Thoracic aorta endothelial cell (primary cell): Measurements from ENCODE around the gene SUFU. TPM values are rescaled to one million over a fixed set of nuclear protein-coding genes. Genes with fewer than 3 reads are reported as not detected.

Source experiments
- small RNA-seq: library from RNA; depleted of rRNA; stranded (forward); fragments of <200 nt; gene quantifications from one replicate; pipeline ENCODE3, GENCODE V24; 2012
- total RNA-seq: library from RNA; depleted of rRNA; stranded (reverse); fragments of >200 nt; gene quantifications from 2 replicates; pipeline ENCODE4 v1.2.3, GENCODE V29; 2012

The SUFU gene
- total RNA-seq: 4.5 and 6.7 TPM in 2 replicates

DNA sequence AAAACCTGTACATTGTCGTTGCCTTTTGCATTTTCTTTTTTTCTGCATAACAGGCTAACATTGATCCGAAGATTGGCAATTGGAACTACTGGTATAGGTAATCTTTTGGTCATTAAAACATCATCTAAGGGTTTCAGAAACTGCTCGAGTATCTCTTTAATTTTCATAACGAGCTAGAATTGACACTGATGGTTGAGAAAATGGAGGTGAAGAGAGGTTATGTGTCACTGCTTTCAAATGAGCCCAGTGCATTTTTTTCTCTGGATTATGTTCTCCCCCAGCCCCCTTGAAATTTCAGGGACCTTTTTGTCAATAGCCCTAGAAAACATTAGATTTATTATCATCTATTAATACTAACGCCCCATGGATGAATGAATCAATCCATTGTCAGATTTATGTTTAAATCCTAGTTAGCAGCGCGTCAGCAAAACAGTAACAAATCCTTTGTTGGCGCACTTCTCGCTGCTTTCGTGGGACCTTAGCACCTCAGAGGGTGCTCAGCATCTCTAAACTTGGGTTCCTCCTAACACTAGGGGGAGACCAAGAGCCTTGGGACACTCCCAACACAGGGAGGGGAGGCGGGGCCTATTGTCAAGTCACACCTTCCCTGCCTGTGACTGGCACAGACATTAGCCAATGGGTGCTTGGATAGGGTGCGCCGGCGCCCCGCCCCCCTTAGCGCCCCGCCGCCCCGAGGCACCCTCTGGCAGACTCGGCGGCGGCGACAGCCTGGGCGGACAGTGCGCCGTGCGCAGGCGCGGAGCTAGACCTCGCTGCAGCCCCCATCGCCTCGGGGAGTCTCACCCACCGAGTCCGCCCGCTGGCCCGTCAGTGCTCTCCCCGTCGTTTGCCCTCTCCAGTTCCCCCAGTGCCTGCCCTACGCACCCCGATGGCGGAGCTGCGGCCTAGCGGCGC lies at the start of gene SUFU:
Gene SUFU, plus strand, starts transcription at position 709 of the 915 bp plus-strand sequence. Its CDS starts 181 bp downstream, at position 890.

DNA sequence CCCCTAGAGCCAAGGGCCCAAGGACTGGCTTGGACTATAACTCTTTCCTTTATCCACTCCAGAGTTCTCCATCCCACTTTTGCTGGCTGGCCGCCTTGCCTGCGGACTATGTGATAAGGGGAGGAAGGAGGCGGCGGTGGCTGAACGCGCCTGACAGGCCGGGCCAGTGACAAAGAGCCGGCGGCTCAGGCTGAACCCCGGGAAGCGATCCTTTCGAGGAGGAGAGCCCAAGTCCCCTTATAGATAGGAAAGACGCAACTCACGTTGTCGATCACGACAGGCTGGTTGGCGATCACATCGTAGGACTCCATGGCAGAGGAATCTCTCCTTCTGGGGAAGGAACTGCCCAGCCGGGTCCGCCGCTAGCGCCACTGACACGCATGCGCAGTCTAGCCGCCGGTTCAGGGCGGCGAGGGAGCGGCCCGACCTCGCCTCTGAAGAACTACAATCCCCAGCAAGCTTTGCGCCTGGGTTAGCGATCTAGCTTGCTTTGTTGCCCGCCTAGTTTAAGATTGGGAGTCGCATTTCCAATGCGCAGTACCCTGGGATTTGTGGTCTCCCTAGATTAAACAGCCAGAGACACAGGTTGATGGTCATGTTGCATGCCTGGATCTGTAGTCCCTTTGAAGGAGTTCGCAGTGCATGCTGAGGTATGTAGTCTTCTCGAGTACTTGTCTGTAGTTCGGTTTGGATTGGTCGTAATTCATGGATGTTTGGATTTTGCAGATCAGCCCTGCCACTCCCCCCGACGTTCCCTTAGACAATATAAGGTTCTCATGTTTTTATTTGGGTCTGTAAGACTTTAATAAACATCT lies 1.2 kb upstream of the SUFU start, which contains the start of gene ACTR1A:
Gene ACTR1A, minus strand, starts transcription at position 376 of the 815 bp plus-strand sequence. Its CDS starts 65 bp downstream, at position 311.

DNA sequence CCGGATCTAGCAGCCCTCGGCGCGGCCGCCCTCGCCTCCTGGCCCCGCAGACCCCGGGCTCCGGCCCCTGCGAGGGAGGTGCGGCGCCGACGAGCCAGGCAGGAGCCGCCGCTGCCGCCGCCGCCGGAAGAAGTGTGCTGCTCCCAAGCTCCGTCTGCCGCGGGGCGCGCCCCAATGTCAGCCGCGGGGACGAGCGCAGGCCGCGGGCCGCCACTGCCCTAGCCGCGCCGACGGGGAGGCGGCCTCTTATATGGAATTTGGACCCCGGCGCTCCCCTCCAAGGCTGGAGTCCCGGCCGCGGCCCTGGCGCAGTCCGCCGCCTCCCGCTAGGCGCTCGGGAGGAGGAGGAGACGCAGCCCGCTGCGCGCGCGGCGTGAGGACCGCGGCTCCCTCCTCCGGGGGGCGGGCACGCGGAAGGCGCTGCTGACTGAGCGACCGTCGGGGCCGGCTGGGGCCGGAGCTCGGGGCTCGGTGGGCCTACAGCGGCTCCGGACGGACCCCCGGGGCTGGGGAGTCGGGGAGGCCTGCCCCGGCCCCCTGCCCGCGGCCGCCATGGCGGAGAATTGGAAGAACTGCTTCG lies 140.4 kb downstream of the SUFU start, which contains the start of gene TRIM8:
Gene TRIM8, plus strand, starts transcription at position 414 of the 580 bp plus-strand sequence. Its CDS starts 139 bp downstream, at position 553.

Small RNA genes lying within 50 kb of the gene (small RNA-seq; reads per million reads assigned to genes)
- gene RNU6-43P: not detected

Other genes with a start within 250 kb of the SUFU start
- 20.3 and 24.3 TPM in 2 replicates for gene NFKB2, start 108.3 kb upstream of the SUFU start, total RNA-seq
- gene PSD, start 85.2 kb upstream of the SUFU start, total RNA-seq: 0.07 and 0.13 TPM in 2 replicates
- 5.2 and 6.0 TPM in 2 replicates for gene FBXL15, start 83.1 kb upstream of the SUFU start, total RNA-seq
- gene CUEDC2, start 71.4 kb upstream of the SUFU start, total RNA-seq: 44.4 and 49.7 TPM in 2 replicates
- 0.13 and 0.29 TPM in 2 replicates for gene C10orf95, start 52.4 kb upstream of the SUFU start, total RNA-seq
- gene ACTR1A, start 1.3 kb upstream of the SUFU start, total RNA-seq: 143 and 164 TPM in 2 replicates
- 114 and 139 TPM in 2 replicates for gene TRIM8, start 140.5 kb downstream of the SUFU start, total RNA-seq
- 5.5 and 6.1 TPM in 2 replicates for gene ARL3, start 210.4 kb downstream of the SUFU start, total RNA-seq
- 7.2 and 8.1 TPM in 2 replicates for gene SFXN2, start 210.7 kb downstream of the SUFU start, total RNA-seq
- 44.9 and 55.6 TPM in 2 replicates for gene WBP1L, start 240.0 kb downstream of the SUFU start, total RNA-seq